DOHH2 (cell line): ENCODE data around the gene SVOPL.

Source experiments
- H3F3A ChIP-seq: fragments of 200-600 bp; sonication (generic), shearing (Covaris generic); 2 replicates; pipeline ENCODE4 v1.6.0; 2016; ENCODE audit warnings: antibody characterized with exemption, mild to moderate bottlenecking; ENCODE audit not compliant: control insufficient read depth, insufficient read depth
- H3K27ac ChIP-seq: fragments of 200-600 bp; sonication (generic); 2 replicates; pipeline ENCODE4 v1.5.1; 2014; ENCODE audit warnings: low read depth, mild to moderate bottlenecking, low read length, moderate library complexity
- H3K27me3 ChIP-seq: fragments of 200-600 bp; sonication (generic); 2 replicates; pipeline ENCODE4 v1.6.1; 2014; ENCODE audit warnings: mild to moderate bottlenecking, low read length, mixed read lengths; ENCODE audit not compliant: control insufficient read depth
- H3K36me3 ChIP-seq: fragments of 200-600 bp; sonication (generic); 2 replicates; pipeline ENCODE4 v1.6.1; 2014; ENCODE audit warnings: mild to moderate bottlenecking, low read length, moderate library complexity, mixed read lengths; ENCODE audit not compliant: control insufficient read depth
- H3K4me1 ChIP-seq: fragments of 200-600 bp; sonication (generic); 2 replicates; pipeline ENCODE4 v1.6.1; 2014; ENCODE audit warnings: mild to moderate bottlenecking, low read length, mixed read lengths; ENCODE audit not compliant: control insufficient read depth
- H3K4me2 ChIP-seq: fragments of 200-600 bp; sonication (generic); 2 replicates; pipeline ENCODE4 v1.6.0; 2014; ENCODE audit warnings: mild to moderate bottlenecking, low read length, moderate library complexity
- H3K4me3 ChIP-seq: fragments of 200-600 bp; sonication (generic); 2 replicates; pipeline ENCODE4 v1.5.1; 2014; ENCODE audit warnings: mild to moderate bottlenecking, low read length, mixed read lengths
- H3K79me2 ChIP-seq: fragments of 200-600 bp; sonication (generic); 2 replicates; pipeline ENCODE4 v1.6.1; 2014; ENCODE audit warnings: mild to moderate bottlenecking, low read length, mixed read lengths; ENCODE audit not compliant: control insufficient read depth
- H3K9me2 ChIP-seq: fragments of 200-600 bp; sonication (generic); replicated peaks from 2 replicates; pipeline ENCODE4 v1.6.1; 2014; ENCODE audit warnings: mild to moderate bottlenecking, low read length, mixed read lengths; ENCODE audit not compliant: control insufficient read depth
- H3K9me3 ChIP-seq: fragments of 200-600 bp; sonication (generic); 2 replicates; pipeline ENCODE4 v1.6.1; 2014; ENCODE audit warnings: antibody characterized with exemption, low read length, mixed read lengths; ENCODE audit not compliant: control insufficient read depth, insufficient read depth
- H4K20me1 ChIP-seq: fragments of 200-600 bp; sonication (generic); 2 replicates; pipeline ENCODE4 v1.6.0; 2014; ENCODE audit warnings: low read depth, mild to moderate bottlenecking, antibody characterized with exemption, low read length, moderate library complexity; ENCODE audit not compliant: control insufficient read depth, insufficient read depth
- CTCF ChIP-seq: fragments of 200-600 bp; sonication (generic); IDR thresholded peaks from one replicate; pipeline ENCODE4 v1.5.1; 2014; ENCODE audit warnings: antibody characterized with exemption, mild to moderate bottlenecking, low read depth, low read length; ENCODE audit not compliant: poor library complexity, severe bottlenecking
- EZH2phosphoT487 ChIP-seq: fragments of 200-600 bp; sonication (generic); IDR thresholded peaks from 2 replicates; pipeline ENCODE4 v1.6.1; 2017; ENCODE audit warnings: borderline replicate concordance, mild to moderate bottlenecking, antibody characterized with exemption, low read length, moderate library complexity, mixed read lengths

Gene SVOPL

GRCh38 chr7:138625084-138625848 is 75.9 kb downstream of the SVOPL start:
- Histone ChIP-seq H3F3A (no peaks in the 10 kb centered on the region), H3K36me3 (no peaks in the 10 kb centered on the region), H3K4me3 (no peak overlapping the region), H3K4me2 (no peak overlapping the region), H3K9me2 (no peaks in the 10 kb centered on the region), H3K9me3 (no peaks in the 10 kb centered on the region), H3K79me2 (no peaks in the 10 kb centered on the region), H3K27ac (no peak overlapping the region), H3K27me3 (no peaks in the 10 kb centered on the region), H4K20me1 (no peaks in the 10 kb centered on the region), H3K4me1 (no peaks in the 10 kb centered on the region)
- no peak for TF ChIP-seq CTCF
- TF ChIP-seq EZH2phosphoT487: no peak

- no peaks in the 10 kb centered on the region for H3K9me2 ChIP-seq
- no peak overlapping the region for H3K4me2 ChIP-seq
- no peaks in the 10 kb centered on the region for H3K36me3 ChIP-seq
- no peaks in the 10 kb centered on the region for H3K27me3 ChIP-seq
- no peaks in the 10 kb centered on the region for H3F3A ChIP-seq
- H3K27ac ChIP-seq: no peak overlapping the region
- H3K9me3 ChIP-seq: no peaks in the 10 kb centered on the region
- no peaks in the 10 kb centered on the region for H3K4me1 ChIP-seq
- TF ChIP-seq CTCF (no peak), EZH2phosphoT487 (no peak)
- H4K20me1 ChIP-seq: no peaks in the 10 kb centered on the region
- H3K4me3 ChIP-seq: no peak overlapping the region
- no peaks in the 10 kb centered on the region for H3K79me2 ChIP-seq
These were observed 78.3 kb downstream of the SVOPL start for GRCh38 chr7:138622841-138623240.

GRCh38 chr7:138618933-138619332 is 82.2 kb downstream of the SVOPL start:
- Histone ChIP-seq H4K20me1 (no peaks in the 10 kb centered on the region), H3K4me3 (no peak overlapping the region), H3K9me3 (no peaks in the 10 kb centered on the region), H3K4me1 (no peaks in the 10 kb centered on the region), H3K9me2 (no peaks in the 10 kb centered on the region), H3K36me3 (no peaks in the 10 kb centered on the region), H3F3A (no peaks in the 10 kb centered on the region), H3K4me2 (no peak overlapping the region), H3K27me3 (no peaks in the 10 kb centered on the region), H3K27ac (no peak overlapping the region), H3K79me2 (no peaks in the 10 kb centered on the region)
- TF ChIP-seq CTCF (no peak), EZH2phosphoT487 (no peak)
